Smooth muscle cell (in vitro differentiated cells): ENCODE data around the gene CFAP161. TPM values are rescaled to one million over a fixed set of nuclear protein-coding genes. Genes with fewer than 3 reads are reported as not detected.

Source experiments
- DNase-seq: peaks from one replicate; lab custom pipeline; 2025; ENCODE audit not compliant: unreplicated experiment; lab: John Stamatoyannopoulos, UW
- H2AFZ ChIP-seq: fragments of 200-600 bp; sonication (generic); 2 replicates; pipeline ENCODE4 v1.6.0; 2016; ENCODE audit warnings: antibody characterized with exemption, low read depth, mild to moderate bottlenecking
- H3F3A ChIP-seq: fragments of 200-600 bp; sonication (generic); 2 replicates; pipeline ENCODE4 v1.6.0; 2017; ENCODE audit warnings: antibody characterized with exemption, low read depth
- H3K27ac ChIP-seq: fragments of 200-600 bp; sonication (generic); 2 replicates; pipeline ENCODE4 v1.5.1; 2016; ENCODE audit warnings: low read depth, mild to moderate bottlenecking
- H3K27me3 ChIP-seq: fragments of 200-600 bp; sonication (generic); 2 replicates; pipeline ENCODE4 v1.6.1; 2016; ENCODE audit warnings: low read depth, mild to moderate bottlenecking
- H3K36me3 ChIP-seq: fragments of 200-600 bp; sonication (generic); 2 replicates; pipeline ENCODE4 v1.5.1; 2016; ENCODE audit warnings: low read depth
- H3K4me1 ChIP-seq: fragments of 200-600 bp; sonication (generic); 2 replicates; pipeline ENCODE4 v1.5.1; 2016; ENCODE audit warnings: low read depth
- H3K4me2 ChIP-seq: fragments of 200-600 bp; sonication (generic); 2 replicates; pipeline ENCODE4 v1.6.0; 2016; ENCODE audit warnings: mild to moderate bottlenecking
- H3K4me3 ChIP-seq: fragments of 200-600 bp; sonication (generic); 2 replicates; pipeline ENCODE4 v1.5.1; 2016; ENCODE audit warnings: mild to moderate bottlenecking
- H3K79me2 ChIP-seq: fragments of 200-600 bp; sonication (generic); 2 replicates; pipeline ENCODE4 v1.6.0; 2016; ENCODE audit warnings: low read depth, mild to moderate bottlenecking
- H3K9ac ChIP-seq: fragments of 200-600 bp; sonication (generic); 2 replicates; pipeline ENCODE4 v1.6.0; 2016; ENCODE audit warnings: low read depth
- H3K9me3 ChIP-seq: fragments of 200-600 bp; sonication (generic); replicated peaks from 2 replicates; pipeline ENCODE4 v1.5.1; 2016; ENCODE audit warnings: low read depth
- H4K20me1 ChIP-seq: fragments of 200-600 bp; sonication (generic); 2 replicates; pipeline ENCODE4 v1.6.0; 2016; ENCODE audit warnings: low read depth
- CTCF ChIP-seq: fragments of 200-600 bp; sonication (generic); IDR thresholded peaks from 2 replicates; pipeline ENCODE4 v1.5.1; 2017; ENCODE audit warnings: borderline replicate concordance, mild to moderate bottlenecking, antibody characterized with exemption; ENCODE audit not compliant: insufficient read depth, poor library complexity, severe bottlenecking
- WGBS: methylation state at CpG from one replicate; pipeline ENCODE4 v1.1.7; 2016; ENCODE audit warnings: low lambda C conversion rate; 5-methylcytosine and 5-hydroxymethylcytosine counted together
- polyA plus RNA-seq: library from polyadenylated mRNA; unstranded; fragments of >200 nt; fragmentation: Nextera tagmentation; extraction: Ambion mirVana; gene quantifications from 2 replicates; pipeline ENCODE4 v1.2.1, GENCODE V29; 2016
- total RNA-seq: library from RNA; depleted of rRNA; stranded (reverse); fragments of >200 nt; gene quantifications from 2 replicates; pipeline ENCODE4 v1.2.3, GENCODE V29; 2014

The CFAP161 gene
- total and polyA plus RNA-seq, 2 experiments from 2014 or later, result 0.94 TPM; not detected in 1

- H4K20me1 ChIP-seq, result no peaks in the 10 kb centered on the region
- H2AFZ ChIP-seq, result no peak overlapping the region
- no peaks in the 10 kb centered on the region for H3F3A ChIP-seq
- no peaks in the 10 kb centered on the region for H3K79me2 ChIP-seq
- no peak overlapping the region for H3K4me3 ChIP-seq
- DNase-seq, result no peak
- no peak for TF ChIP-seq CTCF
- no peak overlapping the region for H3K9ac ChIP-seq
- no peak overlapping the region for H3K27ac ChIP-seq
- no peaks in the 10 kb centered on the region for H3K4me1 ChIP-seq
- H3K9me3 ChIP-seq, result no peaks in the 10 kb centered on the region
- H3K36me3 ChIP-seq, result no peaks in the 10 kb centered on the region
- peaks cover 20% of the 10 kb centered on the region for H3K27me3 ChIP-seq
- no peak overlapping the region for H3K4me2 ChIP-seq
Measured at GRCh38 chr15:81171286-81171685, 37.2 kb downstream of the CFAP161 start.

- Histone ChIP-seq H3K79me2 (no peaks in the 10 kb centered on the region), H3K9ac (no peak overlapping the region), H2AFZ (no peak overlapping the region), H3K27ac (no peak overlapping the region), H3K4me2 (no peak overlapping the region), H4K20me1 (no peaks in the 10 kb centered on the region), H3K4me3 (no peak overlapping the region), H3K27me3 (peaks cover 20% of the 10 kb centered on the region), H3F3A (no peaks in the 10 kb centered on the region), H3K9me3 (no peaks in the 10 kb centered on the region), H3K36me3 (no peaks in the 10 kb centered on the region), H3K4me1 (no peaks in the 10 kb centered on the region)
- 69% methylated on average over 2 of the region's 2 CpGs for WGBS
- DNase-seq, result no peak
- no peak for TF ChIP-seq CTCF
Measured at GRCh38 chr15:81174125-81174791, 40.2 kb downstream of the CFAP161 start.

GRCh38 chr15:81174792-81175327 is 40.8 kb downstream of the CFAP161 start:
- no peak for TF ChIP-seq CTCF
- Histone ChIP-seq H2AFZ (no peak overlapping the region), H3K4me2 (no peak overlapping the region), H3K79me2 (no peaks in the 10 kb centered on the region), H4K20me1 (no peaks in the 10 kb centered on the region), H3K27ac (no peak overlapping the region), H3K36me3 (no peaks in the 10 kb centered on the region), H3K27me3 (peaks cover 20% of the 10 kb centered on the region), H3K4me3 (no peak overlapping the region), H3K9ac (no peak overlapping the region), H3K4me1 (no peaks in the 10 kb centered on the region), H3K9me3 (no peaks in the 10 kb centered on the region), H3F3A (no peaks in the 10 kb centered on the region)
- no peak for DNase-seq
- 78% methylated on average over 1 of the region's 1 CpG for WGBS

- Histone ChIP-seq H3K4me3 (no peak overlapping the region), H3F3A (no peaks in the 10 kb centered on the region), H3K4me1 (no peaks in the 10 kb centered on the region), H4K20me1 (no peaks in the 10 kb centered on the region), H3K4me2 (no peak overlapping the region), H3K9me3 (no peaks in the 10 kb centered on the region), H3K36me3 (no peaks in the 10 kb centered on the region), H3K27me3 (peaks cover 17% of the 10 kb centered on the region), H3K79me2 (no peaks in the 10 kb centered on the region), H3K27ac (no peak overlapping the region), H3K9ac (no peak overlapping the region), H2AFZ (no peak overlapping the region)
- TF ChIP-seq CTCF, result no peak
- 69% methylated on average over 1 of the region's 1 CpG for WGBS
- DNase-seq, result no peak
Measured at GRCh38 chr15:81175496-81175895, 41.4 kb downstream of the CFAP161 start.
